ENCODE results near the gene SLC35A2.
"Not testable (repeated sequence)": the region's sequence is repeated elsewhere in the genome, so short reads cannot be mapped to it uniquely, and the experiment has no call there.

SLC35A2 gene

GRCh38 chrX:48901069-48901468 is 10.4 kb downstream of the SLC35A2 start:
- no peak for DNase-seq

GRCh38 chrX:48899078-48899410 is 12.4 kb downstream of the SLC35A2 start:
- no peak for DNase-seq

DNA sequence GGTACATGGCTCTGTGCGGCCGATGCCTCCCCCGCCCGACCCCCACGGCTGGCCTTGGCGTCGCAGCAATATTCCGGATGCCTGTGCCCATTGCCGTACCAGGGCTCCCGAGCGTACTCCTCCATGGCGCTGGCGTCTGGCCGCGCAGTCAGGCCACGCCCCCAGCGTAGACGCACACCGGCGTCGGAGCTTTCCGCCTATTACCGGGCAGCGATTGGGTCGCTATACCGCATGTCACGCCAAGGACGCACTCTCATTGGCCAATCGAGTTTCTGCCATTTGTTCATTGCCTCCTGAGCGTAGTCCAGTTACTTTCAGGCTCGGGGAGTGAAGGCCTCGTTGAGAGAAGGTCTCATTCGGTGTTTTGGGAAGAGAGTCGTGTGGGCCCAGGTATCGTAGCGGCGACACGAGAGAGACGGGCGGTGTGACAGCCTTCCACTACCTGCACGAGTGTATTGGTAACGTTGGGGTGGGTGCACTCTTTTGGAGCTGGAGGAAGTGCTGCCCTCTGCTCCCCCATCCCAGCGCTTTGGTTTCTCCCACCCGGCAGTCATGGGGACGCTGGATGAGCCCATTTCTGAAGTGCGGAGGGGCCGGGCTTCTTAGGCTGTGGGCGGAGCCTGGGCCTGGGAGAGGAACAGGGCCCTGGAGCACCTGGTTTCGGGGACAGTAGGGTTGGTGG is 13.7 kb downstream of the SLC35A2 start, which contains the start of the genes PQBP1 and TIMM17B:
TSS of gene PQBP1 (plus strand) at position 306 of the 682 bp plus-strand sequence. CDS start 580 bp downstream, outside the sequence.
TSS of gene TIMM17B (minus strand) at position 144 of the 682 bp plus-strand sequence. CDS start at position 125, 19 bp downstream.
- peak; percentile 94 for DNase-seq

GRCh38 chrX:48897157-48897624 is 14.3 kb downstream of the SLC35A2 start:
- DNase-seq = peak; percentile 79

DNA sequence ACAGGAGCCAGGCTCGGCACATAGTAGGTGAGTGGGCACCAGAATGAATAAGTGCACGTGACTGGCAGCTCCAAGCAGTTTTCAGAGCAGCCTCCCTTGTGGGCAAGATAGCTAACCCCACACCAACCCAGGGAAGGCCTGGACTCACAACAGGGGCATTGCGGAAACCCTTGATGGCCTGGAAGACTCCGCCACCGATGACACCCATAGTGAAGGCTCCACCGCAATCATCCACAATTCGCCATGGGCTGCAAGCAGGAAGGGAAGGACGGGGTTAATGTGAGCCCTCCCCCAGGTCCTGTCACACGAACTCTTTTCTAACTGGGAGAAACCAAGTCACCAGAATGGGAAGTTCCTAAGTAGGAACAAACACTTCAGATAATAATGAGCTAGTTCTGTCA is 14.8 kb downstream of the SLC35A2 start:
- DNase-seq = no peak

- no peak for DNase-seq
These were observed 16.6 kb downstream of the SLC35A2 start for GRCh38 chrX:48894891-48895290.

DNA sequence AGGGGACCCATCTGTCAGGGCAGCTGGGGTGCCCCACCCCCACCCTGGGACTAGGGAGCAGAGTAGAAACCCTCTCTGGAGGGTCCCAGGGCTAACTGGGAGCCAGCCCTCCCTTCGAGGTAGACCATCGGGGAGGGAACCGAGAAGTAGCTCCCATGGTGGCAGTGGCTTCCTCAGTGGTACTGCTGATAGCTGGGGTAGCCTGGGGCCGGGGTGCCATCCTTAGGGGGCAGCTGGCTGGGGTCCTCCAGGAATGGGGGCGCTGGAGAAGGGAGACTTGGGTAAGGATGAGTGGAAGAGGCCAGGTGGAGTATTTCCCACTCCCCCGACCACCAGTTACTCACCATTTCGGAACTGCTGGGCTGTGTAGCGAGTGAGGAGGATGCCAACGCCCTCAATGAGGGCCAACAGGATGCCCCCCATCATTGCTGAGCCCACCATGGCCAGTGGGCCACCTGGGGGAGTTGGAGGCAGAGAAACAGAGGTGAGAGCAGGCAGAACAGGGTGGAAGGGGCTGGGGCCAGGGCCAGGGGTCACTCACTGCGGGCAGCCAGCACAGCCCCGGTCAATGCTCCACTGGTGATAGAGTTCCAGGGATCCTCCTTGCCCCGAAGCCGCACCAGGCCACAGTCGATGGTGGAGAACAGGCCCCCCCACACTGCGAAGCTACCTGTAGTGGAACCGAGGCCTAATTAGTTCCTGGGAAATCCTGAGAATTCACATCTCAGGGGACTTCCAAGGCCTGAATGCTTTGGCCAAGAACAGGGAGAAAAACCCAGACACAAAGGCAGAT is 17.7 kb downstream of the SLC35A2 start:
- DNase-seq = no peak

GRCh38 chrX:48892896-48893295 is 18.6 kb downstream of the SLC35A2 start:
- no peak for DNase-seq

DNA sequence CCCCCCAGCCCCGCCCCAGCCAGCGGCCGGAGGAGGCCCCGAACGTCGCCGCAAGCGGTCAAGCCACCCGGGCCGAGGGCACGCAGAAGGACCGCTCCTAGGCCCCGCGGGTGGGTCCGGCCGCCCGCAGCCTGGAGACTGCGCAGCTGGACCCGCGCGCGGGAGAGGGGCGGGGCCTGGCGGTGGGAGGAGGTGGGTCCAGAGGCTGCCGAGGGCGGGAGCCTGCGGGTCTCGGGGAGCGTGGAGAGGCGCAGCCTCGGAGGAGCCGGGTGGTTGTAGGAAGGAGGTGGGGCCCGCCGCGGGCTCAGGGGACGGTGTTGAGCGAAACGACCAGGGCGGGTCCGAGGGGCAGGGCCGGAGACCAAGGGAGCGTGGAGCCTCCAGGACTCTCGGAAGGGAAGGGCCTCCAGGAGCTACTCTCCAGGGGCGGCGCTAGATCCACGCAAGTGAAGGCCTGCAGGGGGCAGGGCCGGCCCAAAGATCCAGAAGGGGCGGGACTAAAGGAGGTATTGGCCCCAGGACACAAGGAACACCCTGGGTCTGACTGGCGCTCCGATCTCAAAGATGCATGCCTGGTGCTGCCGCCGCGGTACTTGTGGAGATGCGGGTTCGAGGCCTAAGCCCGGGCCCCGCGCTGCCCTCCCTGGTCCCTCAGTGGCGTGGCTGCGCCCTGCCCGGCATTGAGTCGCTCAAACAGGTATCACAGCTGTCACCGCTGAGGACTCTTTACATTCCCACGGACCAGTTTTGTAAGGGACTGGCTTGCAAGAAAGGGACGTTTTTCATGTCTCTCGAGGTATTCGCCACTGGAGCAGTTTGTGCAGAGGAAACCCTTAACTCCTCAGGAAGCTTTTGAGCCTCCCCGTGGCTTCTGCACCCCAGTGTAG is 19.8 kb downstream of the SLC35A2 start:
- DNase-seq = peak; percentile 85

- no peak for DNase-seq
These were observed 20.5 kb downstream of the SLC35A2 start for GRCh38 chrX:48890934-48891401.

DNA sequence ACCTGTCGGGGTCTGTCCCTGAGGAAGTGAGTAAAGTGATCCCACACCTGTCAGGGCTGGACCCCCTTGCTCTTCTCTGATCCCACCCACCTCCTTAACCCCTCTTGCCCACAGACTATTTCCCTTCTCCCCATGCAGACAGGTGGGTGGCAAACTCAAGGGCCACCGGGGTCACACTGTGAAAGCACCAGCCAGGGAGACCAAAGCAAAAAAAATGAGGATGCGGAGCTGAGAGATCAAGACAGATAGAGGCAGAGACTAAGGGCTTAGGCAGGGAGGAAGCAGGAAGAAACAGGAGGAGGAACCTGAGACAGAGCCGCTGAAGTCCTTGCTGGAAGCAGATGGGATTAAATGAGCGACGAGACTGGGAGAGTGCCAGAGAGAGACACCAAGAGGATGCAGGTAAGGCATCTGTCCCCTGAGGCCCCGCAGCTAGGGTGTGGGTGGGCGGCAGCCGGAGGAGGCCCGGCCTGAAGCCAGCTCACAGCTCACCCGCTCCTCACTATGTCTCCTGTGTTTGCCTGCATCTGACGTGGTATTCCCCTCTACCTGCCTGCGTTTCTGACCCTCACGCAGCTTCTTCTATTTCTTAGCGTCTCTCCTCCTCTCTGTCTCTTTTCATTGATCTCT is 21.0 kb downstream of the SLC35A2 start:
- no peak for DNase-seq

- DNase-seq = not testable (repeated sequence)
These were observed 24.9 kb downstream of the SLC35A2 start for GRCh38 chrX:48886586-48886985.

DNA sequence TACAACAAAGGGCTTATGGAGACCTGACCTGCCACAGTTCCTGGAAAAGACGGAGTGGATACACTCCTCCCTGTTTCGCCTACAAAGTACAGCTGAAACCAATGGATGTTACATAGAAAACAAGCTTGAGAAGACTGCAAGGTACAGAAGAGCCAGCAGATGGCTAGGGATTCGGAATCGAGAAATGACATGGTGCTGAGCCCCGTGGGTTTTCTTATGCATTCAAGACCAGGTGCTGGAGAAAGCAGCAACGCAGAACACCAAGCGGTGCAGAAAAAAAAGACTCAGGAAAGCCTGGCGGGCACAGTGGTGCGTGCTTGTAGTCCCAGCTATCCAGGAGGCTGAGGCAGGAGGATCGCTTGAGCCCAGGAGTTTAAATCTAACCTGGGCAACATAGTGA is 27.7 kb downstream of the SLC35A2 start:
- DNase-seq = no peak

DNA sequence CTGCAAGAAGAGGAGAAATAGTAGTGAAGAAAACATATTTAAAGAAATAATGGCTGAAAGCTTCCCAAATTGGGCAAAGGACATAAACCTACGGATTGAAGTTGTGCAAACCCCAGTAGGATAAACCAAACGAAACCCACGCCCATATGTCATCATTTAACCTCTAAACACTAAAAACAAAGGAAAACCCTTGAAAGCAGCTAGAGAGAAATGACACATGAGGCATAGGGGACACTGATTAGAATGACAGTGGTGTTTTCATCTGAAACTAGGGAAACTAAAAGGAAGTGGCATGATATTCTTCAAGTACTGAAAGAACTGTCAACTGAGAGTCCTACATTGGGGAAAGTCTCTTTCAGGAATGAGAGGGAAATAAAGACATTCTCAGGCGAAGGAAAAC is 34.5 kb downstream of the SLC35A2 start:
- not testable (repeated sequence) for DNase-seq

DNA sequence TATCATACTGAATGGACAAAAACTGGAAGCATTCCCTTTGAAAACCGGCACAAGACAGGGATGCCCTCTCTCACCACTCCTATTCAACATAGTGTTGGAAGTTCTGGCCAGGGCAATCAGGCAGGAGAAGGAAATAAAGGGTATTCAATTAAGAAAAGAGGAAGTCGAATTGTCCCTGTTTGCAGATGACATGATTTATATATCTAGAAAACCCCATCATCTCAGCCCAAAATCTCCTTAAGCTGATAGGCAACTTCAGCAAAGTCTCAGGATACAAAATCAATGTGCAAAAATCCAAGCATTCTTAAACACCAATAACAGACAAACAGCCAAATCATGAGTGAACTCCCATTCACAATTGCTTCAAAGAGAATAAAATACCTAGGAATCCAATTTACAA is 39.4 kb downstream of the SLC35A2 start:
- DNase-seq = not testable (repeated sequence)

DNA sequence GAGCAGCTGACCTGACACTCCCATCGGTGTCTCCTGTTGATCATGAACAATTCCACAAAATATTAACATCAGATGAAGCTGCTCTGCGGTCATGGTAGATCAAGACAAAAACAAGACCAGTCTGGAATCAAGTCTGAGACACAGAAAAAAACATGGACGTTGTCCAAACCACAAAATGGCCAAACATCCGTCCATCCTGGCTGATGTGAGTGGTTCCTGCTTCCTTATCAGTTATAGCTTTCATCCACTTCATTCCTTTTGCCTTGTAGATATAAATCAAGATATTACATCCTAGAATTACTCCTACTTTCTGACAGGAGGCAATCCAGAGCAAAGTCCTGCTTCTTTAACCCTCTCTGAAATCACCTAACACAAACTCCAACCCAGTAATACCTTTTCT is 47.2 kb downstream of the SLC35A2 start:
- no peak for DNase-seq

- DNase-seq = no peak
These were observed 56.5 kb downstream of the SLC35A2 start for GRCh38 chrX:48854898-48855297.

GRCh38 chrX:48854121-48854804 is 57.2 kb downstream of the SLC35A2 start:
- not testable (repeated sequence) for DNase-seq

GRCh38 chrX:48853494-48853893 is 58.0 kb downstream of the SLC35A2 start:
- DNase-seq = not testable (repeated sequence)
